HS-5 (cell line): ENCODE data around the gene CACNA1C.

ENCODE experiments used
- DNase-seq: peaks from one replicate; pipeline ENCODE4 v3.0.0-alpha.2; 2012; ENCODE audit warnings: low read depth

Gene CACNA1C

DNA sequence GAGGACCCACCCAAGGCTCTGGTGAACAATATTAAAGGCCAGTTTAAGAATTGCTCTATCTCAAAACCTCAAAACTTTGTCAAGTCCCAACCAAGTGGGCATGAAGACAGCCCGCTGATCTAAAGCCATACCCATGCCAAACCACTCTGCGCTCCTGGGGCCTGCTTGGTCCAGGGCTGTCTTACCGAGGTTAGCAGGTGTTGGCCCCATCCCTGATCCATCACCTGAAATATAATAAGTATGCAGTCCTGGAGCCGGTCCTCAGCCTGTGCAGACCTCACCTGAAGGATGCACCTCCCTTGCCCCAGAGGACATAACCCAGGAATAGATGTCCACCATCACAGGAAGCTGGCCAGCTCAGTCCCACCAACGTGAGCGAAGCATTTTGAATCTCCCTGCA is 543.7 kb downstream of the CACNA1C start:
- no peak for DNase-seq

DNA sequence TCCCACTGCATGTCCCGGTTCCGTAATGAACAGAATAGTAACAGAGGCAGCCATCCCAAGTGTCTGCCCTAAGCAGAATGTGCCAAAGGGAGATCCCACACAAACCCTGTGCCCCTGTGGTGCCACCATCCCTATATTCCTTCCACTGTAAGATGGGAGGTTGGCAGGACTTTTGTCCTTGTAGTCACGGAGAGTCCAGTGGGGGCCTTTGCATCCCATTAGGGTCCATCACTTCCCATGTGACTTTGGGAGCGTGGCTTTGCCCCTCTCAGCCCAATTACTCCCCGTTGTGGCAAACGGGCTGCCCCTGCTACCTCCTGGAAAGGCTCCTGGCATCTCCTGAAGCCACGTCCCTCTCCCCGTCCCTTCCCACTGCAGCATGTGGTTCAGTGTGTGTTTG is 552.5 kb downstream of the CACNA1C start:
- no peak for DNase-seq

DNA sequence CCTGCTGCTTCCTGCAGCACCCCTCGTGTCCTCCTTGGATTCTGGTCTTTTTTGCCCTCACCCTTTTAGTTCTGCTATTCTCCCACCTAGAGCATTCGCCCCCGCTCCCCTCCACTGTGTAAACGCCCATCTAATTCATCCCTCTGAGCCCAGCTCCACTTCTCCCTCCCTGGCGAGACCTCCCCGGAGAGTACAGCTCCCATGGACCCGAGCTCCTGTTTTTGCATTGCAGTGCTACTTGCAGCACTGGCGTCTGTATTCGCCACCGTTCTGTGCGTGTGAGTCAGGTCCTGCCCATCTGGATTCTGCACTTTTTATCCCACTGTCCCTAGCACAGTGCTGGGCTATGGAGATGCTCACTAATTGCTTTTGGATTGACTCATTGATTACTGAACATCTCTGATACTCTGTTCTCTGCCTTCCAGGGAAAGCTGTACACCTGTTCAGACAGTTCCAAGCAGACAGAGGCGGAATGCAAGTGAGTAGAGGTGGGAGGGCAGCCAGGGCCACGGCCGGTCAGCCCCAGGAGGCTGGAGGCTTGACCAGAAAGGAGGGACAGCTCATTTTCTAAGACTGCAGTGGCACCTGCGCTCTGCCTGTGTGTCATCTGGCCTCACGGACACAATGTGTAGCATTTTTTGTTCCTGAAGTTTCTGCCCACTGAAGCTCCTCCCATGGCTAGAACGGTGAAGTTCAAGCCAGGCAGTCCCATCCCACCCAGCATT is 553.6 kb downstream of the CACNA1C start:
- DNase-seq: no peak

DNA sequence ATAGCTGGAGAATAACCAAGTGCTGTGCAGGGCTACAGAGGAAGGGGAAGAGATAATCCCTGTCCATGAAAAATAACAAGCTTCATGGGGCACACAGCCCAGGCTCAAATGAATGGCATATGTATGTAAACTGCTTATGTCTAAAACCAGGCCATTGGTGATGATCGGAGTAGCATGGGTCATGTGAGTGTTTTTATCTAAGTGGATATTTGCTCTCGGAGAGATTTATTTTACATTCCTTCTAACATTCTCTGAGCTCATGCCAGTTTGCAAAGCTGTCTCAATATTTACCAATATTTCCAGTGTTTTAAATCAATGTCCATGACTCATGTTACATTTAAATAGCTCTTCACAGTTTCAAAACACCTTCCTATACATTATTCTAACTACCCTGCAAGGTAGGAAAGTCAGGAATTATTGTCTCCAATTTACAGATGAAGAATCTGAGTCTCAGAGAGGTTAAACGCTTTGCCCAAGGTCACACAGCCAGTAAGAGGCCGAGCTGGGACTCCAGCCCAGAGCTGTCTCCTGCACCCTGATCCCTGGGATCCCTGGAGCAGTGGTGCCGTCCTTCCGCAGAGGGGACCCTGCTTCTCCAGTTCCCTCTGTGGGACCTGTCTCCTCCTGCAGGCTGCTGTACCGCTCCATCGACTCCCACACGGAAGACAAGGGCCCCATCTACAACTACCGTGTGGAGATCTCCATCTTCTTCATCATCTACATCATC is 555.3 kb downstream of the CACNA1C start:
- no peak for DNase-seq

DNA sequence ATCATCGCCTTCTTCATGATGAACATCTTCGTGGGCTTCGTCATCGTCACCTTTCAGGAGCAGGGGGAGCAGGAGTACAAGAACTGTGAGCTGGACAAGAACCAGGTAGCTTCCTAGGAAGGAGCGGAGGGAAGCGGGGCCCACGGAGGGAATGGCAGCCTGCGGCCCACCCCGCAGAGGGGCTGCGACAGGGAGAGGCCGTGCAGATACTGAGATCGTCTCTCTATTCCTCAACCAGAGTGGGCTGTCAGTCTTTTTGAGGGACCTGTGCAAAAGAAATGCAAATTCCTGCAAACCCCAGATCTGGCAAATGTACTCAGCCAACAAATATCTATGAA is 555.8 kb downstream of the CACNA1C start:
- no peak for DNase-seq

DNA sequence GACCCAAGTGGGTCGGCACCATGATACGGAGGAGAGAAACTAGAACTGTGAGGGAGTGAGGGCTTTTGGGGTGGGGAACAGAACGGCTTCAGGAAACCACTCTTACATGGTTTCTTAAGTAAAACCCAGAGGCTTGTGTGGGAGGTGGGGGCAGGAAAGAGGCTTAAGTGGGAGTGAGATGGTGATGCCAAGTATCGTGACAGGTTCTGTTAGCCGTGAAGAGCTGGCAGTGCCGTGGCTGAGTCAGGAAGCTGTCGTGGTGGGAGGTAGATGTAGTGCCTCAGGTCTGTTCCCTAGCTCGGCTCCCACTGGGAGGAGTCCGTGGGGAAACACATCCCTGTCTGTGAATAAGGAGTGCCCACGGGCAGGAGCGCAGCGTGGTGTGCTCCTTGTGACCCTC is 556.2 kb downstream of the CACNA1C start:
- no peak for DNase-seq

- DNase-seq: no peak
Observed at GRCh38 chr12:2610358-2610757, 557.6 kb downstream of the CACNA1C start.

DNA sequence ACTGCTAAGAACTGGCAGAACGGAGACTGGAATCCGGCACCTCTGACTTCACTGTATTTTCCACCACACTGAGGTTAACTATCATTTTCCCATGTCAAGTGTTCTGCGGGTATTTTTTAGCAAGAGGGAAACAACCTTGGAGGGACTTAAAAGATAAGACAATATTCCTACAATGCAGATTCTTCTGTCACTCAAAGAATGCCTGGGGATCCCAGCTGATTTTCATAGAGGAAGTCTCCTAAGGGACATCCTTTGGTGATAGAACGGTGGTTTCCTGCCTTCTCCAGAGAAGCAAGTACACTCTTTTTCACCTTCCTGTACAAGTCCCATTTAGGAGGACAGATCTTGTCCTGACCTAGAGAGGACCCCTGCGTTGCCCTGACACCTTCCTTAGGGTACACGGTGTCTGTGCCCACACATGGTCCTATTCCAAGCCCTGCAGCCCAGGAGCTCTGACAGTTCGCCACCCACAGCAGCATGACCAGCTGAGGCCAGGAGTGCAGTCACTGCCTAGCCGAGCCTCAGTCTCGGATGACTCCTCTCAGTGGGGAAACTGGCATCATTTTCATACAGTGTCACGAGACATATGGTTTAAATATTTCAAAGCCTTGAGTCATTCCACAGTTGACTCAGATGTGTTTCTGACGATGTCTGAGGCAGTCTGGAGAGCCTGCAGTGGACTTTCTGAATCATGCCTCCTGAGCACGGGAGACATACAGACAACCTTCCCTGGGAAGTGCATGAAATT is 560.7 kb downstream of the CACNA1C start:
- peak; percentile 97 for DNase-seq

DNA sequence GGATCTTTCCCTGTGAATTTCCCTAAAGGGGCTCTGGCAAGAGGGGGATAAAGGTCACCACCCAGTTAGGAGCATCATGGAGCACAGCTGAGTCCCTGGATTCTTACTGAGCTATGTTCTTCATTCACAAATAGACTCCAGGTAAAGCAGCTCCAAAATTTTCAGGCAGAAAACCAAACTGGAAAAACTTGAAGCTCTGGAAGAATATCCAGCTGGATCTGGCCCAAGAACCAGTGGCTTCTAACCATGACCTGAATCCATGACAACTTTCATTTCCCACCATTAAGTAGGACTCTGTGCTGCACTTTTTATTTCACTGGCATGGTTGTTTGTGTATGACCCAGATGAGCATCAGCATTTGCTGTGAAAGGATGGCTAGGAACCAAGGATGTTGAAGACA is 561.6 kb downstream of the CACNA1C start:
- no peak for DNase-seq

DNA sequence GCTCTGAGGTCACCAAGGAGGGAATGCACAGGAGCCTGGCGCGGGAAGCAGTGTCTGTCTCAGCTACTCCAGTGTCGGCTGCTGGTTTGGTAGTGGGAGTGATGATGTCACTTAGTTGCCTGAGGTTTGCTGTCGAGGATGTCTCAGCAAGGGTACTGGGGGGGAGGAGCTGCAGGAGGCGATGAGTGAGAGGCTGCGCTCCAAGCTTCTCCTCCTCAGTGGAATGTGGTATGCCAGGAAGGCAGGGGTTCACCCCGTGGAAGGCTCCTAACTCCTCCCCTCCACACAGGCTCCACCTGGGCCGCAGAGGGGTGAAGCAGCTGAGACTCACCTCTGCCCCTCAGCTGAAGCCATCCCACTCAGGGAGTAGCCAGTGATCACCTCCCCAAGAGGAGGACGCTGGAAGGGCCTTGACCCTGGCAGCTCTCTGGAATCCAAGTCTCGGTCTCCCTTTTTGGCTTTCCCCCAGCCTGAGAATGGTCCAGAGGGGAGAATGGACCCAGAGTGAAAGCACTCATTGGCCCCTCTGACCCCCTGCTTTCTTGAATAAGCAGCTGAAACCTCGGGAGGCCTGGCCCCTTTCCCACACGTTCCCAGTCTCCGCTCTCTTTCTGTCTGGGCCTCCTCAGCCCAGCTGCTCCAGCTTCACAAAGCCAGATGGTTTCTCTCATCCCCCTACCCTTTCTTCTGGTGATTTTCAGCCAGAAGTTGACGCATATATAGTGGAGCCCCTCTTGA is 563.0 kb downstream of the CACNA1C start:
- DNase-seq: no peak

GRCh38 chr12:2616763-2617162 is 564.0 kb downstream of the CACNA1C start:
- no peak for DNase-seq

- no peak for DNase-seq
Observed at GRCh38 chr12:2617365-2617764, 564.6 kb downstream of the CACNA1C start.

DNA sequence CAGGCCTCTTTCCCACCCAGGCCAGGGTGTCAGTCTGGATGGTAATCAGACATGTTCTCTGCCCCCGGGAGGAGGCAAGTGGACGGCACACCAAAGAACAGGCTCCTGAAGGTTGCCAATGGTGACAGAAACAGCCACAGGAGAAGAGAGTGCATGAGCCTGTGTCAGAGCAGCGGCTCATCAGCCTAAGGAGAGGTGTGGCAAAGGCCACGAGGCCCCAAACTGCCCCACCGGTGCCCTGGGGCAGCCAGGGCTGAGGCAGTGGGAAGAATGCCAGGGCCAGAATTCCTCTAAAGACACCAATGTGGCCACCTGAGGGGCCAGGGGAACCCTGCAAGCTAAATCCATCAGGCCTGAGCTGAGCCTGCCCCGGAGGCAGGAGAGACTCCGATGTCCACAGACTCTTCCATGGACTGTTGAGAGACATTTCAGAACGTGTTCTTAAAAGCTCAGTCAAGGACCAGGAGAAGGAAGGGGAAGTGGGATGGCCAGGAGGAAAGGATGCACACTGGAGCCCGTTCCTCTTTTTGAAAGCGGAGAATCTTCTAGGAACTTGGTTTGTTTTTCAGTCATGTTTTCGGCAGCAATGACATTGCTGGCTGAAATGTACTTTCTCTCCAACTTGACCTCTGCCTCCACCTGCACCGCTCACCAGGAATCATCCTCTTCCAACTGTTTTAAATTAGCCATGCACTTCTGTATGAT is 565.7 kb downstream of the CACNA1C start:
- DNase-seq: no peak

GRCh38 chr12:2619136-2619535 is 566.3 kb downstream of the CACNA1C start:
- no peak for DNase-seq

GRCh38 chr12:2622460-2622859 is 569.7 kb downstream of the CACNA1C start:
- DNase-seq: no peak

DNA sequence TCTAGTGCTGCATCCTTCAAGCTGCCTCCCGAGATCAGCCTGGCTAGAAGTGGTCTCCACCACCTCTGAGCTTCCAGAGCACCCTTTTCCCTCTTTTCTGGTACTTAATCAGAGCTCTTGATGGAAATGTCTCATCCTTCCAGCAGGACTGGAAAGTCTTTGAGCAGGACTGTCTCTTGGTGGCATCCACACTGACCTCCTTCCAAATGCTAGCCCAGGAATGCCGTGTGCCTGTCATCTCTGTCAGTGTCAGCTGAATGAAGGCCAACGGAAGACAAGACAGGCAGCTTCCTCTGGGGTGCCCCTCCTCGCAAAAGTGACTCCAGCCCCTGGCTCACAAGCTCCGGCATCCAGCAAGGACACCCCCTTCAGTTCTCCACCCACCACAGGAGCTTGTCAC is 570.7 kb downstream of the CACNA1C start:
- DNase-seq: no peak

DNA sequence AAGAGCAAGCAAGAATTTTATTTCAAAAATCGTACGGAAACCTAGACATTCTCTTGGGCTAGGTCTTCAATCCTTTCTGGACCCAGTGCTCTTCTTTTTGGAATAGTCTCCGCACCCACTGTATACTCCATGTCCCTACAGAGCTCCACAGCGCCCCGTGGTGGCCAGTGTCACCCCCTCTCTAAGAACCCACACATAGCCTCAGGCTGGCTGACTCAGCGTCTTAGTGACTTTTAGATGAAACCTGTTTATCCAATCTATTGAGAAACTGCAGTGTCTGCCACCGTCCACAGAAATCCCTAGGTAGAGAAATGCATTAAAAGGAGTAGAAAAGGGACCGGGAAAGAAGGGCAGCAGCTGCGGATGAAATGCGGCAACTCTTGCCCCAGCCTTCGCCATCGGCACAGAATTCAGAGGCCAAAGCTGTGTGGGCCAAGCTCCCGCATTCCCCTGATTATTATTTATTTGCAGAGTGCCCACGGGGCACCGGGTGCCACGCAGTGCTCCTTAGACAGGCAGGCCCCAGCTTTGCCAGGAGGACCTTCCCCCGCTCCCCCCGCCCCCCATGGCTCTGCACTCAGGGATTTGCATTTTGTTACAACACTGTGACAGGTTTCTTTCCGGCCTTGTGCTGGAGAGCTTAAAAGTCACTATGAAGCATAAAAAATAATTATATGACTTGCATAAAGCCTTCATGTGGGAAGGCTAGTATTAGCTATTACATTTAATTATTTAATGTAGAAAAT is 571.9 kb downstream of the CACNA1C start:
- no peak for DNase-seq

DNA sequence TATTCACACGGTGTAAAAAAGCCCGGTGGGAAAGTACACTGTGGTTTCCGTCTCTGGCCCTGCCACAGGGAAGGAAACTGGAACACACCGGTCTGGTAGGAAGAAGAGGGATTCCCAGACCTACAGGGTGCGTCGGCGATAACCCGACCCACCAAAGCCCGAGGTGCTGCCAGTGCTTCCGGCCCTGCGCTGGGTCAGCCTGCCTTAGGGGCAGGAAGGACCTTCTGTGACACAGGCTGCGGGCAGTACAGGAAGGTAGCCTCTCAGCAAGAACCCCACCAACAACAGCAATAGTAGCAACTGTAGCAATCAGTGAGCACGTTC is 572.5 kb downstream of the CACNA1C start:
- DNase-seq: no peak

DNA sequence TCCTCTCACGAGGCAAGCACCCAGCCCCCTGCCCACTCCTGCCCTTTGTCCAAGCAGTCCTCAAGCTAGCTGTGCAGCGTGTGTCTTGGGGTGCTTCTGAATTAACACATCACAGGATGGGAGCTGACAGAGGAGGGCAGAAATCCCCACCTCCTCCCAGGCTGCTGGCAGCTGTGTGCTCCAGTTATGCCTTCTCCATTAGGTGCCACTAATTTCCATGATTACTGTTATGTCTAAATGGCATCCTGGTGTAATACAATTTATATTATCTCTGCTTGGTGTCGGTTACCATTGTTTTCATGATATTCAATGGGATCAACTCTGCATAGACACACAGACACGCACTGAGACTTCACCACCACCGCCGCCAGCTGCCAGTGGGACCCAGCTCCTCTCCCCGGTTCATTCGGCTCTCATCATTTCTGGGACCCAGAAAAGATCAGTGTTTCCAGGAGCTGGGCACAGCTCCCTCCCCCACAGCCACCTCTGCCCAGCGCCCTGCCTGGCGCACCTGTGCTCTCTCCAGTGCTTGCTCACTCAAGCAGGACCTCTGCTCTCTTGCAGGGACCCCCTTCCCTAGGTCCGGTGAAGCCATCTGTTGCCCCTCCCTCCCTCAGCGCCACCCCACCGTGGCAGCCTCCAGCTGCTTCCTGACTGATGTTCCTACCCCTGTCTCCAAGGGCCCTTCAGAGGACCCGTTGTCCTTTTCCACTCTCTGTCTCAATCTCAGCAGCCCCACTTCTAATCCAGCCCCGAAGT is 574.5 kb downstream of the CACNA1C start:
- no peak for DNase-seq

GRCh38 chr12:2627835-2628191 is 575.0 kb downstream of the CACNA1C start:
- DNase-seq: no peak

DNA sequence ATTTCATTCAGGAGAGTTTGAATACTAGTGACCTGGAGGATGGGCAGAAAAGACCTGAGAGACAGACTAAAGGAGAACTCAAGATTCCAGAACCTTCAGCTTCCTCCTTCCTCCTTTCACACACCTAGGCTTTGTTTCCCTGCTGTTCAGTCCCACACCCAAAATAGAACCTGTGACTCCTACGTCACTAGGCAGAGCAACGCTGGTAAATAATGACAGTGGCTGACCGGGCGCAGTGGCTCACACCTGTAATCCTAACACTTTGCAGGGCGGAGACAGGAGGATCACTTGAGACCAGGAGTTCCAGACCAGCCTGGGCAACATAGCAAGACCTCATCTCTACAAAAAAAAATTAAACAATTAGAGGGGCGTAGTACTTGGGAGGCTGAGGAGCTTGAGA is 575.6 kb downstream of the CACNA1C start:
- DNase-seq: no peak
